Peyer's patch (tissue), 4 donors: Measurements from ENCODE around the gene CENPT.

ENCODE experiments used
- POLR2A ChIP-seq, 2 donors: fragments of 450-650 bp; IDR thresholded peaks; one replicate each; pipeline ENCODE4 v1.5.1; 2017; ENCODE audit warnings: antibody characterized with exemption in 2 of 2, mild to moderate bottlenecking in 2 of 2, moderate library complexity in 2 of 2
- TF ChIP-seq, protein P1 (sequence below), 6 experiments: fragments of 450-650 bp in 4 of 6; fragments of 200-600 bp in 2 of 6; sonication (generic) in 1 of 6; IDR thresholded peaks; one replicate each; pipeline ENCODE4 v1.5.1; 2017 to 2019; ENCODE audit warnings: antibody characterized with exemption in 6 of 6, mild to moderate bottlenecking in 3 of 6, moderate library complexity in 1 of 6

GRCh38 chr16:67848118-67848517 lies 625 bp upstream of the CENPT start:
- TF ChIP-seq POLR2A (IDR thresholded peaks at IDR 0.05): no peak
- TF ChIP-seq, protein P1, sequence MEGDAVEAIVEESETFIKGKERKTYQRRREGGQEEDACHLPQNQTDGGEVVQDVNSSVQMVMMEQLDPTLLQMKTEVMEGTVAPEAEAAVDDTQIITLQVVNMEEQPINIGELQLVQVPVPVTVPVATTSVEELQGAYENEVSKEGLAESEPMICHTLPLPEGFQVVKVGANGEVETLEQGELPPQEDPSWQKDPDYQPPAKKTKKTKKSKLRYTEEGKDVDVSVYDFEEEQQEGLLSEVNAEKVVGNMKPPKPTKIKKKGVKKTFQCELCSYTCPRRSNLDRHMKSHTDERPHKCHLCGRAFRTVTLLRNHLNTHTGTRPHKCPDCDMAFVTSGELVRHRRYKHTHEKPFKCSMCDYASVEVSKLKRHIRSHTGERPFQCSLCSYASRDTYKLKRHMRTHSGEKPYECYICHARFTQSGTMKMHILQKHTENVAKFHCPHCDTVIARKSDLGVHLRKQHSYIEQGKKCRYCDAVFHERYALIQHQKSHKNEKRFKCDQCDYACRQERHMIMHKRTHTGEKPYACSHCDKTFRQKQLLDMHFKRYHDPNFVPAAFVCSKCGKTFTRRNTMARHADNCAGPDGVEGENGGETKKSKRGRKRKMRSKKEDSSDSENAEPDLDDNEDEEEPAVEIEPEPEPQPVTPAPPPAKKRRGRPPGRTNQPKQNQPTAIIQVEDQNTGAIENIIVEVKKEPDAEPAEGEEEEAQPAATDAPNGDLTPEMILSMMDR (IDR thresholded peaks at IDR 0.05): no peak
